Measurements from ENCODE around the gene NAV3. TPM values are rescaled to one million over a fixed set of nuclear protein-coding genes. Genes with fewer than 3 reads are reported as not detected.

NAV3 gene
- polyA plus RNA-seq, 1 donor from 2014 or later: 36.9 TPM

DNA sequence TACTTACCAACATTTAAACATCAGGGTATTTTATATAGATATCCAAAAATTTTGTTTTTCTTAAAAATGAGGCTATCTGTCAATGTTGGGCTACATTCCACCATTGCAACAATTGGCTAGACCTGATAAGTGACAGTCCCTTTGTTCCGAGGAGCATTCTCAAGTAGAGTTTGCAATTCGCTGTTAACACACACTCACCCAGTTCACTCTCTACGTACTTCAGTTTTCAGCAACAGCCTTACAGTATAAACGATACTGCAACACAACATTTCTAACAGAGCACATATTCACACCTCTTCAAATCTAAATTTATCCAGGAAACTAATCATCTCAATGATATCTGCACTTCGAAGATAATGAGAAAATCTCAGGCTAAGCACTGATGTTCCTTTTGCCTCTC, 393.5 kb downstream of the NAV3 start:
- no peaks in the 10 kb centered on the region for H3K27me3 ChIP-seq (ENCODE audit: insufficient read depth, low read depth, low read length)
- H3K9ac ChIP-seq (ENCODE audit: low read length): no peak overlapping the region
- no peaks in the 10 kb centered on the region for H3K79me2 ChIP-seq (replicated peaks; ENCODE audit: insufficient read depth, low read length)
- no peaks in the 10 kb centered on the region for H3K36me3 ChIP-seq (ENCODE audit: insufficient read depth, low read length)
- no peak for TF ChIP-seq POLR2AphosphoS5 (IDR thresholded peaks at IDR 0.05)
- no peak for TF ChIP-seq RAD21 (conservative IDR thresholded peaks at IDR 0.05)
- TF ChIP-seq EP300 (conservative IDR thresholded peaks at IDR 0.05; ENCODE audit: poor library complexity, severe bottlenecking): no peak
- TF ChIP-seq, protein P1, sequence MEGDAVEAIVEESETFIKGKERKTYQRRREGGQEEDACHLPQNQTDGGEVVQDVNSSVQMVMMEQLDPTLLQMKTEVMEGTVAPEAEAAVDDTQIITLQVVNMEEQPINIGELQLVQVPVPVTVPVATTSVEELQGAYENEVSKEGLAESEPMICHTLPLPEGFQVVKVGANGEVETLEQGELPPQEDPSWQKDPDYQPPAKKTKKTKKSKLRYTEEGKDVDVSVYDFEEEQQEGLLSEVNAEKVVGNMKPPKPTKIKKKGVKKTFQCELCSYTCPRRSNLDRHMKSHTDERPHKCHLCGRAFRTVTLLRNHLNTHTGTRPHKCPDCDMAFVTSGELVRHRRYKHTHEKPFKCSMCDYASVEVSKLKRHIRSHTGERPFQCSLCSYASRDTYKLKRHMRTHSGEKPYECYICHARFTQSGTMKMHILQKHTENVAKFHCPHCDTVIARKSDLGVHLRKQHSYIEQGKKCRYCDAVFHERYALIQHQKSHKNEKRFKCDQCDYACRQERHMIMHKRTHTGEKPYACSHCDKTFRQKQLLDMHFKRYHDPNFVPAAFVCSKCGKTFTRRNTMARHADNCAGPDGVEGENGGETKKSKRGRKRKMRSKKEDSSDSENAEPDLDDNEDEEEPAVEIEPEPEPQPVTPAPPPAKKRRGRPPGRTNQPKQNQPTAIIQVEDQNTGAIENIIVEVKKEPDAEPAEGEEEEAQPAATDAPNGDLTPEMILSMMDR (IDR thresholded peaks at IDR 0.05; ENCODE audit: poor library complexity, severe bottlenecking): no peak
- TF ChIP-seq MXI1 (conservative IDR thresholded peaks at IDR 0.05; ENCODE audit: poor library complexity, severe bottlenecking): no peak
- TF ChIP-seq TAF1 (IDR thresholded peaks at IDR 0.05; ENCODE audit: low read depth): no peak
- no peak for TF ChIP-seq EZH2 (IDR thresholded peaks at IDR 0.05; ENCODE audit: borderline replicate concordance, insufficient read depth, low read length, poor library complexity, severe bottlenecking)
- TF ChIP-seq, protein P2, sequence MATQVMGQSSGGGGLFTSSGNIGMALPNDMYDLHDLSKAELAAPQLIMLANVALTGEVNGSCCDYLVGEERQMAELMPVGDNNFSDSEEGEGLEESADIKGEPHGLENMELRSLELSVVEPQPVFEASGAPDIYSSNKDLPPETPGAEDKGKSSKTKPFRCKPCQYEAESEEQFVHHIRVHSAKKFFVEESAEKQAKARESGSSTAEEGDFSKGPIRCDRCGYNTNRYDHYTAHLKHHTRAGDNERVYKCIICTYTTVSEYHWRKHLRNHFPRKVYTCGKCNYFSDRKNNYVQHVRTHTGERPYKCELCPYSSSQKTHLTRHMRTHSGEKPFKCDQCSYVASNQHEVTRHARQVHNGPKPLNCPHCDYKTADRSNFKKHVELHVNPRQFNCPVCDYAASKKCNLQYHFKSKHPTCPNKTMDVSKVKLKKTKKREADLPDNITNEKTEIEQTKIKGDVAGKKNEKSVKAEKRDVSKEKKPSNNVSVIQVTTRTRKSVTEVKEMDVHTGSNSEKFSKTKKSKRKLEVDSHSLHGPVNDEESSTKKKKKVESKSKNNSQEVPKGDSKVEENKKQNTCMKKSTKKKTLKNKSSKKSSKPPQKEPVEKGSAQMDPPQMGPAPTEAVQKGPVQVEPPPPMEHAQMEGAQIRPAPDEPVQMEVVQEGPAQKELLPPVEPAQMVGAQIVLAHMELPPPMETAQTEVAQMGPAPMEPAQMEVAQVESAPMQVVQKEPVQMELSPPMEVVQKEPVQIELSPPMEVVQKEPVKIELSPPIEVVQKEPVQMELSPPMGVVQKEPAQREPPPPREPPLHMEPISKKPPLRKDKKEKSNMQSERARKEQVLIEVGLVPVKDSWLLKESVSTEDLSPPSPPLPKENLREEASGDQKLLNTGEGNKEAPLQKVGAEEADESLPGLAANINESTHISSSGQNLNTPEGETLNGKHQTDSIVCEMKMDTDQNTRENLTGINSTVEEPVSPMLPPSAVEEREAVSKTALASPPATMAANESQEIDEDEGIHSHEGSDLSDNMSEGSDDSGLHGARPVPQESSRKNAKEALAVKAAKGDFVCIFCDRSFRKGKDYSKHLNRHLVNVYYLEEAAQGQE (IDR thresholded peaks at IDR 0.05; ENCODE audit: borderline replicate concordance): no peak
- TF ChIP-seq SMC3 (conservative IDR thresholded peaks at IDR 0.05; ENCODE audit: poor library complexity): no peak
- no peak overlapping the region for H2AFZ ChIP-seq (ENCODE audit: low read depth, low read length)
- H3K4me3 ChIP-seq (ENCODE audit: low read length): no peak overlapping the region
- peaks cover 5% of the 10 kb centered on the region for H3F3A ChIP-seq (ENCODE audit: insufficient read depth, low read length, poor library complexity, severe bottlenecking)
- H4K20me1 ChIP-seq (ENCODE audit: insufficient read depth): no peaks in the 10 kb centered on the region
- H3K9me2 ChIP-seq (ENCODE audit: insufficient read depth, low read length): peaks cover 3% of the 10 kb centered on the region
- H3K27ac ChIP-seq (ENCODE audit: low read length): no peak overlapping the region
- no peak overlapping the region for H3K4me2 ChIP-seq (ENCODE audit: low read length)
- no peaks in the 10 kb centered on the region for H3K9me3 ChIP-seq (ENCODE audit: low read length)

DNA sequence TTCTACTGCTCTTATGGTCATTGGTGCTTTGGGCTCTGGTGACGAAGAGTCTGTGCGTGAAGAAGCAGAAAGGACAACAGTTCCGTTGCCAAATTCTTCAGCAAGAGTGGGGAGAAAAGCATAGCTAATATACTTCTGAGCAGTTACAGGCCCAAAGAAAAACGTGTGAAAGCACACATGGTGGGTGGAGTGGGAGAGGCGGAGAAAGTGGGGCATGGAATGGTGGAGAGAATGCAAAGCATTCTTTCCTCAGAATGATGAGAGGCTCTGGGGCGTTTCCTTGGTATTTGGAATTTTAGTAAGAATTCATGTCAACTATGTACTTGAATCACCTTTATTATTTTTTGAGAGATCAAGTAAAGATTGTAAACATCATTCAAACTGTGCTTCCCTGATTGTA, 396.1 kb downstream of the NAV3 start:
- Histone ChIP-seq H3K4me2 (ENCODE audit: low read length) (no peak overlapping the region), H3K9me3 (ENCODE audit: low read length) (no peaks in the 10 kb centered on the region), H3K36me3 (ENCODE audit: insufficient read depth, low read length) (no peaks in the 10 kb centered on the region), H3K4me3 (ENCODE audit: low read length) (no peak overlapping the region), H3K79me2 (replicated peaks; ENCODE audit: insufficient read depth, low read length) (no peaks in the 10 kb centered on the region), H3K9ac (ENCODE audit: low read length) (no peak overlapping the region), H2AFZ (ENCODE audit: low read depth, low read length) (no peak overlapping the region), H3K27ac (ENCODE audit: low read length) (no peak overlapping the region), H3K27me3 (ENCODE audit: insufficient read depth, low read depth, low read length) (no peaks in the 10 kb centered on the region), H4K20me1 (ENCODE audit: insufficient read depth) (no peaks in the 10 kb centered on the region), H3K9me2 (ENCODE audit: insufficient read depth, low read length) (peaks cover 3% of the 10 kb centered on the region), H3F3A (ENCODE audit: insufficient read depth, low read length, poor library complexity, severe bottlenecking) (peaks cover 7% of the 10 kb centered on the region)
- TF ChIP-seq MXI1 (conservative IDR thresholded peaks at IDR 0.05; ENCODE audit: poor library complexity, severe bottlenecking) (no peak), TAF1 (IDR thresholded peaks at IDR 0.05; ENCODE audit: low read depth) (no peak), EZH2 (IDR thresholded peaks at IDR 0.05; ENCODE audit: borderline replicate concordance, insufficient read depth, low read length, poor library complexity, severe bottlenecking) (no peak), RAD21 (conservative IDR thresholded peaks at IDR 0.05) (no peak), EP300 (conservative IDR thresholded peaks at IDR 0.05; ENCODE audit: poor library complexity, severe bottlenecking) (no peak), POLR2AphosphoS5 (IDR thresholded peaks at IDR 0.05) (no peak), SMC3 (conservative IDR thresholded peaks at IDR 0.05; ENCODE audit: poor library complexity) (no peak)
- TF ChIP-seq, protein P2 (IDR thresholded peaks at IDR 0.05; ENCODE audit: borderline replicate concordance): no peak
- TF ChIP-seq, protein P1 (IDR thresholded peaks at IDR 0.05; ENCODE audit: poor library complexity, severe bottlenecking): no peak

Data from neural cell (in vitro differentiated cells).